ENCODE results near the gene DOCK9.

DNA sequence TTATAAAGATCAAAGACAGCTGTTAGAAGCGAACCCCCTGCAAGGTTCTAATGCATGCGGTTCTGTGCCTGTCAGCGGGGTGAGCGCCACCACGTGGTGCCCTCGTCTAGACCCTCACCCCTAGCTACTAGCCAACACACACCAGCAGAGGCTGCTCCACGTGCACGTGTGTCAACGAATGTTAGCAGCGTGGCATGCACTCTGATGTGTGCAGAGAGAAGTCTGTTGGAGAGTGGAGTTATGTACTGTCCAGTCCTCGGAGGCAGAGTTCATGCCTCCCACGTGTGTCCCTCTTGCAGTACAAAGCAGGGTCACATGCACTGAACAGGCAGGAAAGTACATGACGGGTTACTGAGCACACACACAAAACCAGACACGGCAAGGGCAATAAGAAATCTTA is 150.4 kb downstream of the DOCK9 start:
- no peak for TF ChIP-seq REST (IDR thresholded peaks at IDR 0.05; ENCODE audit: insufficient read depth in 1 of 2, low read depth in 2 of 2, low read length in 1 of 2)
- TF ChIP-seq CTCF (IDR thresholded peaks at IDR 0.05) = no peak
- TF ChIP-seq POLR2AphosphoS5 (IDR thresholded peaks at IDR 0.05; ENCODE audit: low read depth, low read length) = no peak
- TF ChIP-seq TCF7L2 (IDR thresholded peaks at IDR 0.05; ENCODE audit: low read depth, low read length) = no peak

Measured in Panc1 (cell line).